GM19438 (cell line): ENCODE data around the gene FBXL22.
A peak's percentile ranks its signal among the peaks of the same experiment; 100 is the strongest.

Experiments used
- ATAC-seq: cut with Tn5 transposase; IDR thresholded peaks from one replicate; pipeline ENCODE4 v1.9.1; 2021; ENCODE audit warnings: low read depth; ENCODE audit not compliant: unreplicated experiment

The FBXL22 gene

DNA sequence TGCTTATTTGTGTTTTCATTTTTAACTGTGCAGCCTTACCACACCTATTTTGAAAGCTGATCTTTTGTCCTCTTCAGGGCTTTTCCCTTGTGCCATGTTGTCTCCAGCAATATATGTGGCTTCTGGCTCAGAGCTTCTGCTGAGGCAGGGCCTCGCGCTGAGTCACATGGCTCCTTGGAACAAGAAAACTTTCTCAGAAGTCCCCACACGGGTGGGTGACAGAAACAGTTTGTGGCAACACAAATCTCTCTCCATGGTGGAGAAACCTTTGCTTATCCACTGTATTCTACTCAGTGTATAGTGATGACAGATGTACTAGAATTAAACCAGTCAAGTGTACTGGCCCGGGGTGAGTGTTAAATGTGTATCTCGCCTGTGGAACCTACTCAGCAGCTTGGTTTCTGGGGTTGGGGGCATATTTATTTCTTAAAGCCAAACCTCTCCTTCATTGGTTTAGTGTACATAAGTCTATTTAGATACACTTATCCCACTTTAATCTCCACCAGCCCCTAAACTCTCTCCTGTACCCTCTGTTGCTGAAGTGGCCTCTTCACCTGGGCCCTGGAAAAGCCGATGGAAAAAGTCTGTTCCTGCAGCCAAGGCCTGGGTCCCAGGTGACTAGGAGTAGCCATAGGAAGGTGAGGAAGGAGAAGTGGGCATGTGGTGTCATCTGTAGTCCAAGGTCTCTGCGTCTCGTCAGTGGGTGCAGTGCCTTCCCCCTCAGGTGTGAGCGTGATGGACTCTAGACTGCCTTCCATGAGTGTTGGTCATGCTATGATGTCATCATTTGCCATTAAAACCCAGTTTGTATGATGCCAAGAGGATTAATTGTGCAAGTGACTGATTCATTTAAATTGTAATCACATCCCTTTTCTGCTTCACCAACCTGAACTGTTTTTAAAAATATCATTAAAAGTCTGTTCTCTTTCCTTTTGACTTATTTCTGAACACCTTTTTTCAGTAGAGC, 3.2 kb upstream of the FBXL22 start:
- no peak for ATAC-seq

DNA sequence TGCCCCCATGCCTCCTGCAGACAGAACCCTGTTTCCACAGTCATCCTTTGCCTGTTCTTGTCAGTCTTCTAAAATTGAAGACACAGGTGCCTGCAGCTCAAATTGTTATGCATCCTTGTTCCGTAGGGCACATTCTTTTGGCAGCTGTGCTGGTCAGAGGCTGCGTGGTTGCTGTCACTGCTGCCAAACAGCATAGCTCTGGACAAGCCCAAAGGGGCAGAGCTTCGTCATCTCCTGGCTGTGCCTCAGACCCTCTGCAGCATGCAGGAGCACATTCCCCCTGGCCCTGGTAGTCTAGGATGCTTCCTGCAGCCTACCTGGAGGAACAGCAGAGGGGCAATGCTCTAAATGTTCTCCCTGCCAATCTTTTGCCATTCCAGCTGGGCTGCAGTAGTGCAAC, 2.1 kb upstream of the FBXL22 start:
- ATAC-seq = no peak

DNA sequence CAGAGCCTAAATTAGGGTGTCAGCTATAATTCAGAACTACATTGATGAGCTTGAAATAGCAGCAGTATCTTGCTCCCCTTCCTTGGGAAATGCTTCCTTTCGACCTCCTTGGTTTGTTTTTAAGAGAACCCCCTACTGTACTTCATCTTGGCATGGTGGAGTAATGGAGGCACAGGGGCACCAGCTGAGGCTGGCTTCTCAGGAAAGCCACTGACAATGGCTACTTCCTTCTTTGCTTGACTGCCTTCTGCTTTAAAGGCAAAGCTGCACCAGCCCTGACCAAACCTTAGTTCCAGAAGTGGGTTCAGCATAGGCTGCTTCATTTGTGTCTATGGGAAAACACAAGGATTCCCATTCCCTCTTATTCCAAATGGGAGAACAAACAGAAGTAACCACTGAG, 1.5 kb upstream of the FBXL22 start:
- no peak for ATAC-seq

DNA sequence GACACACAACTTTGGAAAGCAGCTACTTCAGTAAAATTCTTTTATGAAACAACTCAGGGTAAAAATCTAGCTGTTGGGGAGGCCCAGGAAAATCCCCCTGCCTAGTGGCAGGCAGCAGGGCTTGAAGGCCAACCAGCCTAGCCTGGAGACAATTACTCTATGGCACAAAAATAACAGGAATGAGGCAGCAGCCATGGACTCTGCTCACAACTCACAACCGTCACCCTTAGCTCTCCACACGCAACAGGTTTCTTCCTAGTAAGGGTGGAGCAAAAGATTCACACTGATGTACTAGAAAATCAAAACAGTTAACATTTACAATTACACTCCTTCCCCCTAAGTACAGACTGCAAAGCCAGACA, 530 bp upstream of the FBXL22 start:
- ATAC-seq = no peak

DNA sequence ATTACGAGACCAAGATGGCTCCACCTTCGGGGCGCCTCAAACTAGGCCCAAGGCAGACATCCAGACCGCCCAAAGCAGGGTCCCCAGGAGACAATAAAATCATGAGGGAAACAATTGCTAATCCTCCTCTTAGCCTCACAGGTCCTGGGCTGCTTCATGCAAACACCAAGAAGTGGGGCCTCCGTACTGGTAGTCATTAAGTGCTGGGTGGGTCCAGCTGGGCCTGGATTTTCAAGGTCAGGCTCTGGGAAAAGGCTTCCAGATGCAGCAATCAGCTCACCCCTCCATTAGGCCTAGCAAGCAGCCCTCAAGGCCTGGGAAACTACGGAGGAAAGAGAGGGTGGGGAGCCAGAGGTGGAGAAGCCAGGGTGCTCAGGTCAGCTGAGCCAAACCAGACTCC, 634 bp downstream of the FBXL22 start:
- ATAC-seq = no peak

DNA sequence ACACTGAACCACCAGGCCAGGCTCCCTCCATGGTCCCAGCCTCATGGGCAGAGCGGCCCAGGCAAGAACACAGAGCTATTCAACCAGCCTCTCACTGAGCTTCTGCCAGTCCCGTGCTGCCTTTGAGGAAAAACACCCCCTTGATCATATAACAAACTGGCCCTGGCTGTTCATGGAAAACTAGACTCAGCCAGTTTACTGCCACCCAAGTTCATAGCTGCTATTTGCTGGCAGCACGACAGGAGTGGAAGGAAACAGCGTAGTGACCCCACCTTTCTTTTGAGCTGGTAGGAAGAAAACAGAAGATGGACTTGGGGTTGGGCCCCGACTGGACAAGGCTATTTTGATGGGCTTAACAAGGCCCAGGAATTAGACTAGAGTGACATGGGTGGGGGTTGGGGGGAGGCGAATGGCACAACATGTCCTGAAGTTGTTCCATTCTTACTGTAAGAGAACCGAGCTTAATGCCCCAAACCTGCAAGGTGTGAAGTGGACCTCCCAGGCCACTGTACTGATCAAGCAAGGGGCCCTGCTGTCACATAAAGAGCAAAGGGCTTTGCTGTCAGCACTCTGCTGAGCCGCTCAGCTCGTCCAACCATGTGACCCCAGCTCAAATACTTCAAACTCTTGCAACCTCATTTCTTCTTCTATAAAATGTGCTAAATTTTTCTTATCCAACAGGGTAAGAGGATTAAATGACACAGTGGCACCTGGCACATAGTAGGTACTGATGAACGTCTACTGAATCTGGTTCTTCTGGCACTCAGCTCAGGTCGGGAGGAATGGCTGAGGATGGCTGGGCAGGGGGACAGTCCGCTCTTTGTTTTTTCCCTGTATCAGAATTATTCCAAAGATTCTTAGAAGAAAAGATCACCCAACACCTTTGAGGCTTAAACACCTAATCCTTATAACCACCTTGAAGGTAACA, 1.6 kb downstream of the FBXL22 start:
- ATAC-seq = no peak

DNA sequence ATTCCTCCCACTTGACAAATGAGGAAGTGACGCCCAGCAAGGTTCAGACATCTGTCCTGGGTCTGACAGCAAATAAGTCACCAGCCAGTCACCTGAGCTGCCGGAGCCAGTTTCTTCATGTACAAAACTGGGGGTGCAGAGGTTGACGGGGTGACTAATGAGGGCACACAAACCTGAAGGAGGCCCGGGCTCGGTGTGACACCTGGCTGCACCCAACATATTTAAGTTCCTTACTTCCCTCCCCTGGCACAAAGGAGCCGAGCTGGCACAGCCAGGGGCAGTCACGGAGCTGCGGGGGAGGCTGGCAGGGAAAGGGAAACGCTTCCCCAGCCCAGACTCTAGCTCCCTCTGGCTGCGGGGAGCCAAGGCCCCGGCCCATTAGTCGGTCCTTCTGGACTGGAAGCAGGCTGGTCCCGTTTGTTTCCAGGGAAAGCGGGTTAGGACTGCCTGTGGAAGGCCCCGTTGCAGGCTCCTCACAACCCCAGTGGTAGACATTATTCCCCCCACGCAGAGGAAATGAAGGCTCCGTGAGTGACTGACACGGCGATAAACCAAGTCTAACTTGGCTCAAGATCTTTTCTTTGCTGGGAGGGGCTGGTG, 2.3 kb downstream of the FBXL22 start:
- ATAC-seq = no peak

DNA sequence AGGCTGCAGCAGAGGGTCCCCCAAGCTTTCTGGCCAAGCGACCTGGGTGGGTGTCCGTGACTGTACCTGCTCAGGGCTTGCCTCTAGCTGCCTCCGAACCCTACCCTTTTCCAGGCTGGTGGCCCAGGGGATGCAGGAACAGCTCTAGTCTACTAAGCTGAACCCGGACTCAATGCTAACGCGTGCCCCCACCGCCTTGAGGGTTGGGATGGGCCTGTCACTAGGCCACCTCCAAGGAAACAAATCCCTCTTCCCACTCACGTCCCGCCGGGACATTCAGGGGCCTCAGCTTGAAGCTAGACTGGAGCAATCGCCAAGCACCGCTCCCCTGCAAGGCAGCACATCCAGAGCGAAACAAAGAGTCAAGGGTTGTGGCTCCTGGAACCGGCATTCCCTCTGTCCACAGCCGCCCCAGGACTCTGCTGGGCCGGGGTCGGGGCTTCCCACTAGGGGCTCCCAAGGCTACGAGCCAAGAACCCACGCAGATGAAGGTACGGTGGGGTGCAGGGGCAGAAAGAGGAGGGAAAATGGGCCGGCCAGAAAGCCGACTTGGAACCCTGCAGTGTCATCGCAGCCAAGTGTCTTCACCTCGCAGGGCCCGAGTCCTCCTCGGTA, 2.9 kb downstream of the FBXL22 start:
- ATAC-seq = peak; percentile 3

DNA sequence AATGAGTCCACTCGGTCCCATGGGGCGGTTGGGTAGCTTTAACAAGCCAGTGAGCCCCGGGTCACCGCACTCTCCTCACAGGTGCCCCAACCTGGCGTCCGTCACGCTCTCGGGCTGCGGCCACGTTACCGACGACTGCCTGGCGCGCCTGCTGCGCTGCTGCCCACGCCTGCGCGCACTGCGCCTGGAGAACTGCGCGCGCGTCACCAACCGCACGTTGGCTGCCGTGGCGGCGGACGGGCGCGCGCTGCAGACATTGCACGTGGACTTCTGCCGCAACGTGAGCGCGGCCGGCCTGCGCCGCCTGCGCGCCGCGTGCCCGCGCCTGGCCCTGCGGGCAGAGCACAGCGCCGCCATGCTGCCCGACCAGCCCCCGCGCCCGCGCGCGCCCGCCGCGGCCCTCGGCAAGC, 3.4 kb downstream of the FBXL22 start:
- ATAC-seq = peak; percentile 58

DNA sequence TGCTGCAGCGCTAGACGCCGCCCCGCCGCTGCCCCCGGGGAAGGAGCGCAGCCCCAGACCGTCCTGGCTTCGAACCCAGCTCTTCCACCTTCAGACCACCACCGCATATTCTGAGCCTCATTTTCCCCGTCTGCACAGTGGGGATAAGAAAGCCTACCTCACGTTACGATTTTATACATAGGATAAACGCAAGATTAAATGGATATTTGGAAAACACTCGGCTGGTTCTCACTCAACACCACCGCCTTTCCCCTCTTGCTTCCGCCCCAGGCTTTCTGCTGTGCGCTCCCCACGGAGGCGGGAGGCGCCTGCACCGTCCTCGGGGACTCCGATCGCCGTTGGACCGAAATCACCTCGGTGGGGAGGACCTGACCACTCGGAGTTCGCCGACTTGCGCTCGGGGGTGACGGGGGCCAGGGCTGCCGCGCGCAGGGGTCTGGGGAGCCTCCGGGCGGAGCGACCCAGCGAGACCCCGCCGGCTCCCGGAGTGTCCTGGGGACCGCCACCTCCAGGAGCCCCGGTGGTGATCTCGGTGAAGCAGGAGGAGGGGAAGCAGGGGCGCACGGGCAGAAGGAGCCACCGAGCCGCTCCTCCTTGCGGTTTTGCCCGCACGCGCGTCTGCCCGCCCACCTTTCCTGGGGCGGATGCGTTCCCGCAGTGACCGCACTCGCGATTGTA, 4.0 kb downstream of the FBXL22 start:
- no peak for ATAC-seq

DNA sequence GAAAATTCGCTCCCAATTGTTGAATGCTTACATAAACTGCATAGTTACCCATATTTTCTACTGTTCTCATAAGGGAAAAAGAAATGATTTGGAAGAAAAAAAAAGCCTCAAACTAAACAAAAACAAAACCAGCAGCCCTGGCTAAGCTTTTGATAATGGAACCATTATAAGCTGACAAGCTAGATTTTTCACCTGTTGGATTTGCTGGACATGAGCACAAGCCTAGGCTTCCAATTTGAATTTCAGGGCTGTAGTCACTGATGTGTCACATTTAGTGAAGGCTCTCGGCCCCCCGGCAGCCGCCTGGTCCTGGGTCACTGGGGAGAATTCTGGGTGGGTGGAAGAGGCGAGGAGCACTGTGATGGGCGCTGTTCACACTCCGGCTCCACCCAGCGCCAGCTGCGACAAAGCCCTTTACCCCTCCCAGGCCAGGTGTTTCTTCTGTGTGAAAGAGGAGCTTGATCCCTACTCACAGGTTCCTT, 4.6 kb downstream of the FBXL22 start:
- ATAC-seq = no peak

DNA sequence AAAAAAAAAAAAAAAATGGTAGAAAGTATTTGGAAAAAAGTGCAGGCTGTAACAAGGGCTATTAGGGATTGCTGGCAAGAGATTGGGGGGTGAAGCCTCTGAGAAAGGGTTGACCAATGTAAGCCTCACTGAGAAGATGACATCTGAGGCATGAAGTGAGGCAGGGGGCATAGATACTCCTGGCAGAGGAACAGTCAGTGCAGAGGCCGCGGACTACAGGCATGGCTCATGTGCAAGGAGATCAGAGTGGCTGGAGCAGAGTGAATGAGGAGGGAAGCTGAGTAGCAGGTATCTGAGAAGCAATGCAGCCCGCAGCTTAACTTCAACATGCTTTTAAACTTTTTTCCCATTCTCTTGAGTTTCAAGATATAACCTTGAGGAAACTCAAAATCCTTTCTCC, 5.4 kb downstream of the FBXL22 start:
- ATAC-seq = no peak

DNA sequence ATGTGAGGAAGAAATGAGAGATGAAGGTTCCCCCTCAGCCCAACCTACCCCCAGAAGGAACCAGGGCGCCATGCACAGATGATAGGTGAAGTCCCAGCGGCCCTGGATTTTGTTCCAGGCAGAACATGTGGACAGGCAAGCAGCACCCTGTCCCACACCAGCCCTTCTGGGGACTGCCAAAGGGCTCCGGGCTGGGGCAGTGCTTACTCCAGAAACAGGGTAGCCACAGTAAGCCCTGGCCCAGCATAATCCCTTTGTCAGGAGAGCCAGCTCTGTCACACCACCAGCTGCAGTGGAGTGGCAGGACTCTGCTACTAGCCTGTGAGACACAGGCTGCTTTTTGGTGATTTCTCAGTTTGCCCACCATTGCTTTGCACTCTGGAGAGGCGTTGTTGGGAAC, 6.3 kb downstream of the FBXL22 start:
- no peak for ATAC-seq

DNA sequence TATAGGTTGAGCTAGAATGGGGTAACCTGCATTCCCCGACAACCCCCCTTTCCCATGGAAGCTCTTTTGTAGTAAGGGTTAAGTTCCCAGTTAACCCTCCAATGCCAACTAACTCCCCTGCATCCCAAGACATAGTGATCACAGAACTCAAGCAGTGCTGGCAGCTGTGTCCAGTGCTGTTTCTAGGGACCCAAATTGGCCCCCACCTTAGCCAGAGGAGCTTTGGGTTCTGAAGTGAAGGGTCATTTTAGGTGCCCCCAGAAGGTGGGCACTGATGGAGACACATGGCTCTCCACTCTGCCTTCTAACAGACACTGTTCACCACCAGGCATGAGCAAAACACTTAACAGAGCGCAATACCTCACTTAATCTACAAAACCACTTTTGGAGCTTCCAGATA, 7.1 kb downstream of the FBXL22 start:
- ATAC-seq = no peak

DNA sequence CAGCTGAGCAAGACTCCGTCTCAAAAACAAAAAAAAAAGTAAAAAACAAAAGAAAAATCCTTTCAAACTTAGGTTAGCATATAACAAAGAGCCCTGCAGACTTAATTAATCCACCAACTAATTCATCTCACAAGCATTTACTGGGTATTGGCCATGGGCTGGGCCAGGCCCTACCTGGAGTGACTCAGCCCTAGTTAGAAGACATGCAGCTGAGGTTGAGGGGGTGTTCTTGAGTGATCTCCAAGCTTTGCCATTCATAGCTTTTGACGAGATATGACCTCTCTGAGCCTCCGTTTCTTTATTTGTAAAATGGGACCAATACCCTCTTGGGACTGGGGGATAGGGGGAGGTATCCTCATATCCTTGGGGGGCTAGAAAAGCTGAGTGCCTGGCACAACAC, 7.8 kb downstream of the FBXL22 start:
- ATAC-seq = no peak

DNA sequence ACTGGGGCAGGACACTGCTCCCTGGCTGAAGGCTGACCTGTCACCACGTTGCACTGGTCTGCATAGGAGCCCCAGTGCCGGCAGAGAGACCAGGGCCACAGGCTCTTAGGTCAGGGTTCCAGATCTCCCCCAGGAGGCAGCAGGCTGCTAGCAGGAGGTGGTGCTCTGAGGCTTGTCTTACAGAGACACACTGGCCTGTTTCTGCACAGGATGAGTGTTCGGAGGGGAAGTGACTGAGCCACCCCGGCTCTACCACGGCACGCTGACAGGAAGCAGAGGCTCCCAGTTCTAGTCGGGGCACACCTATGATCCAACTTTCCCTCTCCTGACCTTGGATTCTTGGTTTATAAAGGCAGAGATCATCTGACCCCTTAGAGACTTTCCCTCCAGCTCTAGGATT, 8.6 kb downstream of the FBXL22 start:
- no peak for ATAC-seq

DNA sequence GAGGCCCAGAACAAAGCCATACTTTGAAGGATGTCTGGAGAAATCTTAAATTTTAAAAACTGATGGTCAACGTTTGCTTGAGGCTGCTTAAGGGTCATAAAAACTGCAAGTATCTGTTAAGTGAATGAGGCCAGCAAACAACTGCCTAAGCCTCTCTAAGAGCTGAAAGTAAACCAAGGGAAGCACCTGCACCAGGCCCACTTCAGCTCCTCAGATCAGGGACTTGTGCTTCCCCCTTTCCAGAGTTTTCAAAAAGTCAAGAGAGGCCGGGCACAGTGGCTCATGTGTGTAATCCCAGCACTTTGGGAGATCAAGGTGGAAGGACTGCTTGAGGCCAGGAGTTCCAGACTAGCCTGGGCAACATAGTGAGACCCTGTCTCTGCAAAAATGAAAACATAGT, 9.1 kb downstream of the FBXL22 start:
- ATAC-seq = no peak

DNA sequence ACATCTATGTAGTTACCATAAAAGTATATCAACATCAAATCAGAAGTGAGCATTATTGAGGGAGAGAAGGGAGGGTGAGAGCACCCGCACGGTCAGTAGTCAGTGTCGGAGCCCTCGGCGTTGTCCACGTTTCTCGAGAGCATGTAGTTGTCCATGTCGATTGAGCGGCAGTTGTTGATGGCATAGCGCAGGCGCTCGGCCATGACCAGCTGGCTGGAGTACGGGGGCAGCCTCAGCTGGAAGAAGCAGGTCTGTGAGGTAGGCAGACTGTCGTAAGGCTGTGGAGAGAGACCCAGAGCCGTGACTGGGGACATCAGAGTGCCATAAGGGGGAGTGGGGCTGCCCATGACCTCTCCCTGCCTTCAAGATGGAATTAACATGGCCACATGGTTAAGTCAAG, 11.8 kb downstream of the FBXL22 start:
- ATAC-seq = no peak

DNA sequence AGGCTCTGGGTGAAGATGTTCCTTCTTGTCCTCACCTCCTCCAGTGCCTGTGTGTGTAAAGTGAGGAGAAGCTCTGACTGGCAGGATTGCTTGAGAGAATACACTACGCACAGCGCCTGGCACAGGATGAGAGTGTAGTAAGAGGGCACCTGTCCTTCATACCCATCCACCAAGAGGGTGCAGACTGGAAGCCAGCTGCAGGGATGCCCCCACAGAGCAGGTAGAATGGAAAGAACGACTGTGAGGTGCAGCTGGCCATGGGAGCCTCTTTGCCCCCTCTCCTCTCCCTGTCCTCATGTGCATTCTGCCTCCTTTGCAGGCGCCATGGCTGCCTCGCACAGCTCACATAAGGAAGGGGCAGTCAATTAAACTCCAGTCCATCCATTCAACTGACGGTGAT, 12.3 kb downstream of the FBXL22 start:
- no peak for ATAC-seq

DNA sequence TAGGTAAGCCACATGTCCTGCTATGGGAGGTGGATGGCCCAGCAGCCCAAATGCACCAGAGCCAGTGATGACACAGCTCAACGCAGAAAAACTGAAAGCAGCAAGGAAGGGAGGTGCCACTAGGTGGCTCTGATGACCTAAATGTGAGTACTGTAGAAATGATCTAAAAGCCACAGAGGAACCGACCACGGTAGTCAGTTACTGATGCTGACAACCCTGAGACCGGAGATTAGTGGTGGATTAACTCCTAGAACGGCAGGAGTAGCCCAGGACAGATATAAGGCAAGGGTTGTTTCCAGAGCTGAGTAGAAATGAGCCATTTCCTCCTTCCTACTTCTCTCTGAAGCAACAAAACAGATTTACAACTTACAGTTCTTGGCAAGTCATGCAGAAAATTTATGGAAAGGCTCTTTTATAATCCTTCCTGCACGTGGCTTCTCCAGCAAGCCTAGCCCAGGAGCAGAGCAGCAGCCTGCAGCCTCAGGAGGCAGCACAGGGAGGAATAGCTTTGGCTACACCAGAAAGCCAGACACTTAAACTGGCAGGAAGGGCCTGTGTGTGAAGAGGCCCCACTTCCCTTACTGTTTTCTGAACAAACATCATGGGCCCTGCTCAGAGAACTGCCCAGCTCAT, 13.1 kb downstream of the FBXL22 start:
- ATAC-seq = peak; percentile 74
